ENCODE data around the gene NCS1.
"Not testable (repeated sequence)": the region's sequence is repeated elsewhere in the genome, so short reads cannot be mapped to it uniquely, and the experiment has no call there.

NCS1 gene

DNA sequence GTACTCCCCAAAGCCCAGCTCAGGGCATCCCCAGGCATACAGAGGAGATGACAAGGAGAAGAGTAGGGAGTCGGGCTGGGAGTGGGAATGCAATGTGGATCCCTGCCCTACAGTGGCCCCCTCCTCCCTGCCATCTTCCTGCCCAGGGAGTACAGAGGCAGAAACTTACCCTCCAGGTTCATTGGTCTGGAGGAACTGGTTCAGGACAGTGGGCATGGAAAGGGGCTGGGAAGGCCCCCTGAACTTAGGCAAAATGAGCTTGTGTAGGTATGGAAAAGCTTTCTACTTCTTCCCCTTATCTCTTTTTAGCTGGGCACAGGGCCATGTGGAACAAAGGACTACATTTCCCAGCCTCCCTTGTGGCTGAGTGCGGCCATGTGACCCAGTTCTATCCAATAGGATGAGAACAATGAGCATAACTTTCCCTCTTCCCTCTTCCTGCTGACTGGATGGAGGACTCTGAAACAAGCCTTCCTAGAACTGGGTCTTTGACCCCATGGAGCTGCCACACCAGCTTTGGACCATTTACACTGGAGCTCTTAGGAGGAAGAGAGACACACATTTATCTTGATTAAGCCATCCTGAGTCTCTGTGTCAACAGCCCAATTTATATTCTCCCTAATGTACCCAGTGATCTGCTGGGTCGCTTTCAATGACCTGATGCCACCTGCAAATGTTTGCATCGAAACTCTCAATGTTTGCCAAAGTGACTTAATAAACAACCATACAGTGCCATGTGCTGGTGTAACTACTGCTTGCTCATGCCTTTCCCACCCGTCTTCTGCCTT is 68.4 kb downstream of the NCS1 start:
- DNase-seq = peak in 2 of 5 experiments; percentile 19 to 81

DNA sequence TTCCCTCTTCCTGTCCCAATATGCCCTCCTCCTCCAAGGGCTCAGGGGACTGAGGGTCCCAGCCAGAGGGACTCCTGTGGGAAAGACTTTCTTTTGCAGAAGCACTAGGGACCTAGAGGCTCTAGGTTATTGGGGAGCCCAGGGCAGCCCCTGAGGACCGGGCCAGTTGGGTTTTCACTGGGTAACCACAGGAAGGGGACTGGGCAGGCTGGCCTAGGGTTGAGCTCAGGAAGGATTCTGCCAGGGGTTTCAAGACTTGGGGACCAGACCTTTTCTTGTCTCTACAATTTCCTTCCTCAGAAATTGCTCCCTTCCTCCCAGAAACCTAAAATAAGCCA is 69.0 kb downstream of the NCS1 start:
- no peak for DNase-seq

DNA sequence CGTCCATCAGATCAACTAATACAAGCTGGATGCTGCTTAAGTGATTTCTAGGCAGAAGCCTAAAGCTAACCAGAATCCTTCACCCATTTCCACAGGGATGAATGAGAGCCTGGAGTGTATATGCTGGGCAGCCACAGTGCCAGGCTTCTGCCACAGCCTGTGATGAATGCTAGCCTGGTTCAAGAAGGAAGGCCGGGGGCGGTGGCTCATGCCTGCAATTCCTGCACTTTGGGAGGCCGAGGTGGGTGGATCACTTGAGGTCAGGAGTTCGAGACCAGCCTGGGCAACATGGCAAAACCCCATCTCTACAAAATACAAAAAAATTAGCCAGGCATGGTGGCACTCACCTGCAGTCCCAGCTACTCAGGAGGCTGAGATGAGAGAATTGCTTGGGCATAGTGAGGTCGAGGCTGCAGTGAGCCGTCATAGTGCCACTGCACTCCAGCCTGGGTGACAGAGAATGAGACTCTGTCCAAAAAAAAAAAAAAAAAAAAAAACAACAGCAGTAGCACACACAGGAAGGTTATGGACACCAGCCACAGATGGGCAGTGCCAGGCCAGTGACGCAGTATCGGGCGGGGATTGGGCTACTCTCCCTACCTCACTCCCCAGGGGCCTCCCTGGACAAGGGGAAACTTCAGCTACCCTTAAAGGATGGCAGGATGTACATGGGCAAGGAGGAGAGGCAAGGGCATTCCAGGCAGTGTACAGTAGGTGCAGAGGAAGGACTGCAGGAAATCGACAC is 70.2 kb downstream of the NCS1 start:
- DNase-seq = no peak

DNA sequence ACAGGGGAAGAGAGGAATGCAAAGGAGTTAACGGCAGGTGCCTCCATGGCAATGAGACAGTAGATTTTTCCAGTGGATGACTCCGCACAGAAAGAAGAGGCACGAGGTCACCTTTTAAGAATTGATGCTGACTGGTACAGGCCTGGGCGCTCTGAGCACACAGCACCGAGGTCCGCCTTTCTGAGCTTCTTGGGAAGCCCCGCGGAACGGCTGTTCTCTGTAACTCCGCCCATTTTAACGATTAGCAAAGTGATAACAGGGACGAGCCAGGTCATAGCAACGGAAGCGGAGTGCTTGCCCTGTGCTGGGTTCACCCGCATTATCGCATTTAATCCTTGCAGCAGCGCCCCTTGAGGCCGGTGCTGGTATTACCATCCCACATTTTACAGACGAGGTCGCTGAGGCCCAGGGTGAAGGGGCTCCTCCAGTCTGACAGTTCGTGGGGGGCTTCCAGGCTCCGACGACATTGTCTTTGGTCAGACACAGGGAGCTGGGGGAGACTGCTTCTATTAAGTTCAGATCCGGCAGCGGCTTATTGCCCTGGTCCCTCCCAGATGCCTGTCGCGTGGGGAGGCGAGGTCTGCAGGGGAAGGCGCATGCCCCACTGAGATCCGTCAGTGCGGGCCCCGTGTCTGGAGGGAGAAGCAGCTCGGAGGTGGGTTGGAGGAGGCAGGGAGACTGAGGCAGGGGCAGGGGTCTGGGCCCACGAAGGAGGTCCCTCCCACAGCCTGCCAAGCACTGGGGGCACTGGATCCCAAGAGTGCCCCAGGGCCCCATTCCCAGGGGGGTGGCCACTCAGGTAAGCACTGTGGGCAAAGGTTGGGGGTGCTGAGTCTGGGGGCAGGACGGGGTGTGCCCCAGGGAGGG is 71.0 kb downstream of the NCS1 start:
- DNase-seq = peak; percentile 48 to 95 (median 76)

DNA sequence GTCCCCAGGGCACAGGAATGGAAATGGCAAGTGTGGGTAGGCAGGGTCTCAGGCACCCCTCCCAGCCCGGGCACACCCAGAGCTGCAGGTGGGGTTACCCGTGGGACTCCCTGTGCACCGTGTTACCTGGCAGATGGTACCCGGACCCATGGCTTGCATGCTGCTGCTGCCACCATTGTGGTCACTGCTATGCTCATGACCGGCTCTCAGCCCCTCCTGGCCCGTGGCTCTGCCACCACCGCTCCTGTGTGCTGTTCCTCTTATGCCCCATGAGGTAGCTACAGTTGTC is 71.6 kb downstream of the NCS1 start:
- DNase-seq = no peak

DNA sequence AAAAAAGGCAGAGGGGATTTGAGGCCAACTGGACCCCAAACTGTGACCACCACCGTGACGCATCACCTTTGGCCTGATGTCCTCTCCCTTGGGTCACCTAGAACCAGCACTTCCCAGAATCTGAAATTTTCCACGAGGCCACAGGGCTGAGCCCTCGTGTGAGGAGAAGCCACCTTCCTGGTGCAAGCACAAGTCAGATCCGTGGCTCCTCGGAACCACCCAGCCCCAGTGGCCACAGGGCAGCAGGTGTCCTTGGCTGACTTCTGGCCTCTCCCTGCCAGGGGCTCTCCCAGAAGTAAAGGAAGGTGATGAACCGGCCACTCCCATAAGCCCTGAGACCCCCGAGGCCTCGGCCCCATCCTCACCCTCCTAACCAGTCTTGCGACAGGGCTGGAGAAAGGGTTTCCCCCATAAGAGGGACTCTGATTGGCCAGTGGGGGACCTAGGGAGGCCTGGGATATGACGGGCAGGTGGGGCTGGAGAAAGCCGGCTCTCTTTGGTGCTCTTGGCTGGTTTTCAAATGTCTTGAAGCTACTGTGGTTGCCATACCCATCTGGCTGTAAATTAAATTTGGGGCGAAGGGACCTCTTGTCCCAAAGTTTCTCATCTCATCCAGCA is 72.5 kb downstream of the NCS1 start:
- no peak for DNase-seq

DNA sequence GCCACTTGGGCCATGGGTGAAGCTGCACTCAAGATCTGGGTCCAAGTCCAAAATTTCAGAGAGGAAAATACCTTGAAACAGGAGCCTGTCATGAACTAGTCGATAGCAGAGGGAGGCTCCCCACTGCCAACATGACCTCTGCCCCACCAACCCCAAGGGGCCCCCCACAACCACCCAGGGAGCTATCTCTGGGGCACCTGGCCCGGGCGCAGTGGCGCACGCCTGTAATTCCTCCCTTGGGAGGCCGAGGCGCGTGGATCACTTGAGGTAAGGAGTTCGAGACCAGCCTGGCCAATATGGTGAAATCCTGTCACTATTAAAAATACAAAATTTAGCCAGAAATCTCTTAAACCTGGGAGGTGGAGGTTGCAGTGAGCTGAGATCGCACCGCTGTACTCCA is 73.3 kb downstream of the NCS1 start:
- no peak for DNase-seq

DNA sequence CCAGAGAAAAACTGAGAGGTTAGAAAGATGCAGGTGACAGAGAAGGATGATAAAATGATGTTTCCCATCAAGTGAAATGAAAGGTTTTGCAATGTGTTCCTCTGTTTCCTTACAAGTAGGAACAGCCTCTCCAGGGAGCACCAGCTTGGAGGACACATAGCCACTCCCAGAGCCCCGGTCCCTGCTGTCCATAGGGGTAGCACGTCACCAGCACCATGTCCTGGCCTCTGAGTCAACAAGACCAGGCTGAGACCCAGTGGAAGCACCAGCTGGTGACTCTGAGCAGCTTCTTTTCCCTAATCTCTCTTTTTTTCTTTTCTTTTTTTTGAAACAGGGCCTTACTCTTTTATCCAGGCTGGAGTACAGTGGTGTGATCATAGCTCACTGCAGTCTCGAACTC is 73.9 kb downstream of the NCS1 start:
- no peak for DNase-seq

DNA sequence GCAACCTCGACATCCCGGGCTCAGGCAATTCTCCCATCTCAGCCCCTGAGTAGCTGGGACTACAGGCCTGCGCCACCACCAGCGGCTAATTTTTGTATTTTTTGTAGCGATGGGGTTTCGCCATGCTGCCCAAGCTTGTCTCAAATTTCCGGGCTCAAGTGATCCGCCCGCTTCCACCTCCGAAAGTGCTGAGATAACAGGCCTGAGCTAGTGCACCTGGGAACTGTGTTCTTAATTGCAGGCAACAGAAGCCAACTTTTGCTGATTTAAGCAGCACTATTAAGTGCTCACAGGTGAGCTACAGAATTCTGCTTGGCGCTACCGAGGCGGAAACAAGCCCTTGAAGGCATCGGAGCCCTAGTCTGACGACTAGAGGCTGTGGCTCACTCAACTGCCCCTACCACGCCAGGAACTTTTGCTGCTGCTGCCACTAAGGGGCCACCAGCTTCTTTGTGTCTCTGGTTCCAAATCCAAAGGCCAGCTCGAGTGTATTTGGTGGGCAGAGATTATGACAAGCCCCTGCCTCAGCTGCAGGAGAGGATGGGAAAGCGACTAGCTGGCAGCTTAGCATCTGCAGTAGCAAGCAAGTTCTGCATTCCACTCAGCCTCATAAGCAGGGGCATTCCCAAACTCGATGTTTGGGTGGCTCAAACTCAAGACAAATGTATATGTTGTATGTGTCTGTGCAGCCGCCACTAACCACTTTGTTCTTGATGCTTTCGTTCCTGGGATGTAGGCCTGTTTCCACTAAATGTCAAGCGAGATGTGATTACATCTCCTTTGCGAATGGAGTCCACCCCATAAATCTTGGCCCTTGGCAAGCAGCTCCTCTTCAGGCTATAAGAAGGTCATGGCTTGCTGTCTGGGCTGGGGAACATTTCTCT is 82.8 kb downstream of the NCS1 start:
- DNase-seq = no peak

DNA sequence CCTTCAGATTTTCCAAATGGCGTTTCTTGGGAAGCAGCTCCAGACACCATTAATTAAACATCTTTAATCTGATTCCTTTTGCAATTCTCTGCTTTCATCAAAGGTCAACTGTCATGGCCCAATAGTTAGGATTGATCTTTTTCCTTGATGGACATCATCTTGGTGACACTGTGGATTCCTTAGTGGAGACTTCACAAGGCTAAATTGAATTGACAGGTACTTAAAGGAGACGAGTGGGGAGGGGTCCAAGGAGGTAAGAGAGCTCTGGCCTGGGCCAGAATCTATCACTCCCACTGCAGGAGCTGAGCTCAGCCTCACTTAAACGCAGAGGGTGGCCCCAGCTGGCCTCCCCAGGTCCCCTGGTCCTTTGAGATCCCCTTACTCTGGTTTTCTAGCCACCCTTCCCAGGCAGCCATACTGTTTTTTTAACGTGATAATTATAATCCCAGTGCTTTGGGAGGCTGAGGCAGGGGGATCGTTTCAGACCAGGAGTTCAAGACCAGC is 83.5 kb downstream of the NCS1 start:
- no peak for DNase-seq

DNA sequence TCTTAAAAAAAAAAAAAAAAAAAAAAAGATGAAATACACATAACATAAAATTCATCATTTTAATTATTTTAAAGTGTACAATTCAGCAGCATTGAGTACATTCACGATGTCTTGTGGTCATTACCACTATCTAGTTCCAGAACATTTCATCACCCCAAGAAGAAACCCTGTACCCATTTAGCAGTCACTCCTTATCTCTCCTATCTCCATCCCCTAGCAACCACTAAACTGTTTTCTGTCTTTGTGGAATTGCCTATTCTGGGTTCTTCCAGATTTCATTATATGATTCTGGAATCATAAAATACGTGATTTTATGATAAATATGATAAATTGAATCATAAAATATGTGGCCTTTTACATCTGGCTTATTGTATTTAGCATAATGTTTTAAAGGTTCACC is 84.4 kb downstream of the NCS1 start:
- no peak for DNase-seq

DNA sequence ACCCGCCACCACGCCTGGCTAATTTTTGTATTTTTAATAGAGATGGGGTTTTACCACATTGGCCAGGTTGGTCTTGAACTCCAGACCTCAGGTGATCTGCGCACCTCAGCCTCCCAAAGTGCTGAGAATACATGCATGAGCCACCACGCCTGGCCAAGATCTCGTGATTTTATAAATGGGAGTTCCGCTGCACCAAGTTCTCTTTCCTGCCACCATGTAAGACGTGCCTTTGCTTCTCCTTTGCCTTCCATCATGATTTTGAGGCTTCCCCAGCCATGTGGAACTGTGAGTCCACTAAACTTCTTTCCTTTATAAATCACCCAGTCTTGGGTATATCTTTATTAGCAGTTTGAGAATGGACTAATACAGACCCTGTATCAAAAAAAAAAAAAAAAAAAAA is 85.9 kb downstream of the NCS1 start:
- not testable (repeated sequence) for DNase-seq

DNA sequence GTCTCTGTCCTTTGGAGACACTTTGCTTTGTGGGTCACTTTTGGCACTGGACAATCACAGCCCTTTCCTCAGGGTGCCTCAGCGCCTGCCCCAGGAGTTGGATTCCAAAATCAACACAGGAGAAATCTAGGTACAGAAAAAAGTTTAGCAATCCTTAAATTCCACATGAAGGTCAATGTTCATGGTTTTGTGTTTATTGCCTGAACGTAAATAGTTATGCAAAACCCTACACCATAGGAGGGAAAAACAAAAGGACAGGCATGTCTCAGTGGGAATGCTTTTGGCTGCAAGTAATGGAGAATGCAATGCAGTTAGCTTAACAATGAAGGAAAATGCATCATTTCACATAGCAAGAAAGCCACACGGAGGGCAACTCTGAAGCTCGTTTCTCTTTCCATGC is 86.8 kb downstream of the NCS1 start:
- DNase-seq = no peak

DNA sequence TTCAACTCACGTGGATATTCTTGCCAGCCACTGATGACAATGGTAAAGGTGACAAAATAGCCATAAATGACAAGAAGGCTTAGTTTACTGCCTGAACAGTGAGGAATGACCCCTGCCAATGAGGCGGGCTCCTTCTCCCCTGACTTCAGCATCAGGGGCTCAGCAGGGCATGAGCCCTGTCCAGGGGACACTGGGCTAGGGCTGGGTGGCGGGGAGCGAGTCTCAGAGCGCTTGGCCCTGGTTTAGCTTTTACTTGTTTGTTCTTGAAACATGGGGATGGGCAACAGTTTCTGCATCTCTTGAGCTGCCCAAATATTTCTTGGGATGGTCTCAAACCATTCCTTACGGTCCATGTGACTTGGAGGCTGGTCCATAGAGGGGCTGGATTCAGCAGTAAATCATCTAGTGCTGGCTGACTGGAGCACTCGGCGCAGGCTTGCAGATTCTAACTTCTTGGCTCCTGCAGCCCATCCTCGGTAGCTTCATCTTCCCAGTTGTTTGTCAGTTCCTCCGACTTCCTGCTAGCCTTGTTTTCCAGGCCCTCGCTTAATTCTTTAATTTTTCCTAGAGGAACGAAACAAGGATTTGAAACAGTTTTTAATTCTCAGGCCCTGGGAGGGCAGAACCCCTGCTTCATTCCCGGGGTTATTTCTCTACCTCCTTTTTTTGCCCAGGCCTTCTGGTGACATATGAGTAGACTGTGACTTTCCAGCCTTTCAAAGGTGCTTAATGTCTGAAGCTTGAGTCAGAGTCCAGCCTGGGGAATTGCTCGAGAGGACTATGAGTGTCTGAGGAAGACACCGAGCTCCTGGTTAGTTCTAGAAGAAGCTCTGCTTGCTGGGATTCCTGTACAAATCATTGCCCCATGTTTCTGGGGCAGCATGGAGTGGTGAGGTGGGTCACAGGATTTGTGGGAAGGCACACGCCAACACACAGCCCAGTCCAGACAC is 88.9 kb downstream of the NCS1 start:
- DNase-seq = no peak

DNA sequence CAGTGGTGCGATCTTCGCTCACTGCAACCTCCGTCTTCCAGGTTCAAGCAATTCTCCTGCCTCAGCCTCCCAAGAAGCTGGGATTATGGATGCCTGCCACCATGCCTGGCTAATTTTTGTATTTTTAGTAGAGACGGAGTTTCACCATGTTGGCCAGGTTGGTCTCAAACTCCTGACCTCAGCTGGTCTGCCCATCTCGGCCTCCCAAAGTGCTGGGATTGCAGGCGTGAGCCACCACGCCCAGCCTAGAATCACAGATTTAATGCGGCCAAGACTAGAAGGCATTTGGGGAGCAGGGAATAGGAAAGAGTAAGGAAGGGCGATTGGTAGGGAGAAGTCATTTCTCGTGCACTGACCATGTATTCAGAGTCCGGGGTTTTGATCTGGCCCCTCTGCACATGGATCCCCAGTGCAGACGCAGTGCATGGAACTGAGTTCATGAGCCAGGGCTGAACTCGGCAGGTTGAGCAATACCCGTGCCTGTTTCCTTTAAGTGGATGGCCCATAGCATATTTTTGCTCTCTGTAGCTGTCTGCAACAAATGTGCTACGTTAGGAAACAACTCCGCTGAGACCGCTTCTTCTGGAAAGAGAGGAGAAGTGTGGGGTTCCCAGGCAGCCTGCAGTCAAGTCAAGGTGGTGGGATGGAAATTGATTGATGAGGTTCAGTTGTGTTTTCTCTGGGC is 90.0 kb downstream of the NCS1 start:
- no peak for DNase-seq

DNA sequence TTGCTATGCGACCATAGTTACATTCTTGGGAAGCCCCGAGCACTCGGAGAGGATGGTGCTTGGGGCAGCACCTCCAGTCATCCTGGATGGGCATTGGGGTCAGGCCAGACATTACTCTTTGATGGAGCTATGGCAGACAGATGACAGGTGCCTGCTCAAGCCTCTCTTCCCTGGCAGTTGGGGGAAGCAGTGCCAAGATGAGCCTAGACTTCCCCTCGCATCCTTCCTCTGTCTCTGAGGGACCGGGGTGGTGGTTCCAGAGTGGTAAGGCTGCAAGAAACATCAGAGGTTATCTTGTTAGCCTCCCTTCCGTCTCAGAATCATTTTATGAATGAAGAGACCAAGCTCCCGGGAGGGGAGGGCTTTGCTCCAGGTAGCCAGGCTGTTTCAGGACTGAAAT is 90.6 kb downstream of the NCS1 start:
- DNase-seq = no peak

DNA sequence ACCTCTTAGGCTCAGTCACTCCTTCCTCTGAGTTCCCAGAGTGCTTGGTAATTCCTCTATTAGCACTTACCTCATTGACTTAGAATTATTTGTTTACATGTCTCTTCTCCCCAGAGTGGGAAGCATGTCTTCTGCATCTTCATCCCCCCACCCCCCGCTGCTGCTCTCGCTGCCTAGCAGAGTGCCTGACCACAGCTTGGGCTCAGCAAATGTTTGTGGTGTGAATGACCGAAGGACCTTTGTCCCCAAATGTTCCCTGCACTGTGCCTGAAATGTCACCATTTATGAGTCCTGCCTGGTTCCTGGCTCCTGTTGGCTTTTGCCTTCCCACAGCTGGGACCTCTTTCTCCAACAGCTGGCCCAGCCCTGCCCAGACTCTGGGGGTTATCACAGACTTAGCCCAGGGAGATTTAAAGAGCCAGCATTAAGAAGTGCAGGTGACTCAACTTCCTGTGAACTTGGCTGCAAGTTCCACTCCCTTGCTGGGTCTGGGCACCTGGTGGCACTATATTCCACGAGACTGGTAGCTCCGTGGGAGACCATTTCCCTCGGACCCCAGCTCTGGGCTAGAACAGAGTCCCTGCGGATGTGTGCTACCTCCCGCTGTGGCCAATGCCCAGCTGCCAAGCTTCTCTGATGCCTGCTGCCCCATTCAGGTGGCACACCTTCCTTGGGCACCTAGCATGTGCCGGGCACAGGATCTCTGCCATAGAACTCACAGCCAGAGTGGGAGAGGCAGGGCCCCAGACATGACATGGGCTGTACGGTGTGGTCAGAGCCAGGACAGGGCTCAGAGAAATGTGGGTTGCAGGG is 91.6 kb downstream of the NCS1 start:
- no peak for DNase-seq

DNA sequence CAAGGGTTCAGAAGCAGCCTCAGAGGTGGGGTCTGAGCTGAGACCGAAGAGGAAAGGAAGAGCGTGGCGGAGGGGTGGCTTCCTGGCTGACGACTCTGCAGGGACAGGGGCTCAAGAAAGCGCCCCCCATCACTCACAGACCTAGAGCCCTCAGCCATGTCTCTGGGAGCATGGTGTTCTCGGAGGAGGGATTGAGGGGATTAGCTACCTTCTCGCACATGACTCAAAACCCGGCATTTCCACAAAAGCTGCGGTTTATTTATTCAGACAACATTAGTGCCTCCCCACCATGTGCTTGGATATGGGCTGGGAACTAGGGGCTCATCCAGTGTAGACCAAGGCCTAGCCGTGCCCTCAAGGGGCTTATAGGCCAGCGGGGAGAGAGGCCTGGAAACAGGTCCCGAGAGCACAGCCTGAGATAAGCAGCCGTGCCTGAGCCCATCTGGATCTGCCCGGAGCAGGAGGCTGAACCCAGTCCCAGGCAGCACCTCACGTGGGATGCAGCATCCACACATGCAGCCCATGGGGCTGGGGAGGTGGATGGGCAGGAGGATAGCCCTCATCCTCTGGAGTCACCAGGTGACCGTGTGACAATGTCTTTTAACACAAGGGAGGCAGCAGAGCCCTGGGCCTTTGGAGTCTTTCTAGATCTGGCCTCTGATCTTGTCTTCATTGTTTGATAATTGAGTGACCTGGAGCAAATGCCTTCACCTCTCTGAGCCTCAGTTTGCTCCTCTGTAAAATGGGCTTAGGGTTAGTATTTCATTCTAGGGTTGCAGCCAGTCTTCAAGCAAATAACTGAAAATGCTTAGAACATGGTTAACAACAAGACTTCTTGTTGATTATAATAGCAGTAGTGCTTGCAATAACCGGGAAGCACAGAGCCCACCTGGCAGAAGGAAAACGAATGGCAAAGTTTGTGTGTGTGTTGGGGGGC is 92.5 kb downstream of the NCS1 start:
- no peak for DNase-seq
